ENCODE results near the gene ARID1A.

GRCh38 chr1:26690576-26691031, 5.2 kb upstream of the ARID1A start:
- TF ChIP-seq CTCF (IDR thresholded peaks at IDR 0.05 in 2 of 3, conservative IDR thresholded peaks at IDR 0.05 in 1 of 3; ENCODE audit: insufficient read depth in 2 of 3, low read depth in 1 of 3, low read length in 3 of 3) (no peak), NR2F6 (CRISPR knock-in tag; IDR thresholded peaks at IDR 0.05) (no peak), ARNT (IDR thresholded peaks at IDR 0.05) (no peak), CAMTA2 (CRISPR knock-in tag; conservative IDR thresholded peaks at IDR 0.05) (no peak), POLR2A (conservative IDR thresholded peaks at IDR 0.05) (no peak), ZNF146 (CRISPR knock-in tag; IDR thresholded peaks at IDR 0.05; ENCODE audit: unreplicated experiment) (no peak)

Measured in K562 (cell line).